ENCODE data around the gene LRRC18.

- TF ChIP-seq, protein P1, sequence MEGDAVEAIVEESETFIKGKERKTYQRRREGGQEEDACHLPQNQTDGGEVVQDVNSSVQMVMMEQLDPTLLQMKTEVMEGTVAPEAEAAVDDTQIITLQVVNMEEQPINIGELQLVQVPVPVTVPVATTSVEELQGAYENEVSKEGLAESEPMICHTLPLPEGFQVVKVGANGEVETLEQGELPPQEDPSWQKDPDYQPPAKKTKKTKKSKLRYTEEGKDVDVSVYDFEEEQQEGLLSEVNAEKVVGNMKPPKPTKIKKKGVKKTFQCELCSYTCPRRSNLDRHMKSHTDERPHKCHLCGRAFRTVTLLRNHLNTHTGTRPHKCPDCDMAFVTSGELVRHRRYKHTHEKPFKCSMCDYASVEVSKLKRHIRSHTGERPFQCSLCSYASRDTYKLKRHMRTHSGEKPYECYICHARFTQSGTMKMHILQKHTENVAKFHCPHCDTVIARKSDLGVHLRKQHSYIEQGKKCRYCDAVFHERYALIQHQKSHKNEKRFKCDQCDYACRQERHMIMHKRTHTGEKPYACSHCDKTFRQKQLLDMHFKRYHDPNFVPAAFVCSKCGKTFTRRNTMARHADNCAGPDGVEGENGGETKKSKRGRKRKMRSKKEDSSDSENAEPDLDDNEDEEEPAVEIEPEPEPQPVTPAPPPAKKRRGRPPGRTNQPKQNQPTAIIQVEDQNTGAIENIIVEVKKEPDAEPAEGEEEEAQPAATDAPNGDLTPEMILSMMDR (IDR thresholded peaks at IDR 0.05; ENCODE audit: insufficient read depth, low read length) = no peak
- TF ChIP-seq REST (IDR thresholded peaks at IDR 0.05; ENCODE audit: insufficient replicate concordance, low read depth) (no peak), POLR2AphosphoS5 (IDR thresholded peaks at IDR 0.05; ENCODE audit: low read depth) (no peak), GABPA (IDR thresholded peaks at IDR 0.05; ENCODE audit: low read depth) (no peak)
Observed at GRCh38 chr10:48937796-48938195, 1.8 kb downstream of the LRRC18 start.

Measured in HL-60 (cell line).